ENCODE data around the gene ROR2. TPM values are rescaled to one million over a fixed set of nuclear protein-coding genes. Genes with fewer than 3 reads are reported as not detected.

Gene ROR2
- total and polyA plus RNA-seq, 2 experiments from 2014 or later: 7.1 to 12.9 TPM

DNA sequence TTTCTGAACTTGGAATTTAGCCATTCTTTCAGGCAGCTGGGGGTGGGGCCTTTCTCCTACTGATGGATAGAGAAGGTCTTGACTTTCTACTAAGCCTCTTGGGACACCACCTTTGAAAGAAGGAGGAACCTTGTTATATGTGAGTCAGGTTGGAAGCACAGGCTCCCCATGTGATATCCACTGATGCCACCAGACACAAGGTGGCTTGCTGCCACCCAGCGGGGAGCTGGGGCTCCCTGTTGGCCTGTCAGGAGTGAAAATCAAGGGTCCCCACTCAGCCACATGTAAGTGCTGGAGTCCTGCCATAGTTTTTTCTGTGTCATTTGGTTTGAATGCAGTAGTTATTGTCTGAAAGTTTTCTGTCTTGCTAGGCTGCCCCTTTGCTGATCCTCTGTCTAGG, 274.0 kb downstream of the ROR2 start:
- H2AFZ ChIP-seq: no peak overlapping the region
- no peaks in the 10 kb centered on the region for H3K27me3 ChIP-seq (replicated peaks; ENCODE audit: insufficient read depth)
- peaks cover 9% of the 10 kb centered on the region for H3K4me1 ChIP-seq (ENCODE audit: insufficient read depth)
- peak; percentile 72 for DNase-seq
- no peaks in the 10 kb centered on the region for H3K9me2 ChIP-seq (ENCODE audit: insufficient read depth)
- no peak overlapping the region for H3K27ac ChIP-seq
- H3K9ac ChIP-seq: no peak overlapping the region
- H4K20me1 ChIP-seq (ENCODE audit: insufficient read depth): no peaks in the 10 kb centered on the region
- H3K4me3 ChIP-seq: no peak overlapping the region
- H3K4me2 ChIP-seq (ENCODE audit: unreplicated experiment): no peak overlapping the region
- WGBS, 2 experiments (ENCODE audit: low coverage in 1 of 2, low lambda C conversion rate in 2 of 2, missing lambda C conversion rate in 2 of 2): 0 to 6% methylated on average over 1 of the region's 1 CpG
- H3F3A ChIP-seq (ENCODE audit: insufficient read depth): no peaks in the 10 kb centered on the region
- no peaks in the 10 kb centered on the region for H3K36me3 ChIP-seq (ENCODE audit: low read depth)
- in situ Hi-C loops (cut with MboI): loop anchor here (10.0 kb wide), 1 partner anchor 761 kb away; no protein-coding TSS in a partner anchor
- TF ChIP-seq EZH2phosphoT487 (IDR thresholded peaks at IDR 0.05; ENCODE audit: insufficient read depth, low read depth): no peak
- no peak for TF ChIP-seq EZH2 (IDR thresholded peaks at IDR 0.05; ENCODE audit: insufficient read depth, poor library complexity, severe bottlenecking)
- H3K79me2 ChIP-seq (ENCODE audit: insufficient read depth): no peaks in the 10 kb centered on the region
- no peaks in the 10 kb centered on the region for H3K9me3 ChIP-seq (ENCODE audit: low read depth)

DNA sequence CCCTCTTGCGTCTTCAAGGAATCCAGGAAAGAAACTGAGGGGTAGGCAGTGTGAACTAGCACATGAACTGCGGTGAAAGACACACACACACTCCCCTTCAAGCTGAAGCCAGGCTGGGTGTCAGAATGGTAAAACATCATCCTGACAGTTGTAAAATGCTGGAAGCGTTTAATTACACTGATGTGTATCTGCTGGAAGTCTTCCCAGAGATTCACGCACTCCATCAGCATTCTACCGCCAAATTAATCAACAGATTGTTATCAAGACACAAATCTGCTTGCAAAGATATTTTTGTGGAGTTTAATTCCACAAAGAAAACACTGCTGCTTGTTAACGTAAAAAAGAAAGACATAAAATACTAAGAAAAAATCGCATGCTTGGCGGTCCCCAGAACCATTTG, 285.4 kb downstream of the ROR2 start:
- Histone ChIP-seq H3F3A (ENCODE audit: insufficient read depth) (no peaks in the 10 kb centered on the region), H3K27me3 (replicated peaks; ENCODE audit: insufficient read depth) (no peaks in the 10 kb centered on the region), H3K79me2 (ENCODE audit: insufficient read depth) (no peaks in the 10 kb centered on the region), H3K4me3 (no peak overlapping the region), H4K20me1 (ENCODE audit: insufficient read depth) (no peaks in the 10 kb centered on the region), H3K9ac (no peak overlapping the region), H3K4me1 (ENCODE audit: insufficient read depth) (no peaks in the 10 kb centered on the region), H3K36me3 (ENCODE audit: low read depth) (no peaks in the 10 kb centered on the region), H2AFZ (no peak overlapping the region), H3K9me3 (ENCODE audit: low read depth) (no peaks in the 10 kb centered on the region), H3K27ac (no peak overlapping the region), H3K9me2 (ENCODE audit: insufficient read depth) (no peaks in the 10 kb centered on the region), H3K4me2 (ENCODE audit: unreplicated experiment) (no peak overlapping the region)
- in situ Hi-C loops (cut with MboI): no loop called here
- TF ChIP-seq EZH2 (IDR thresholded peaks at IDR 0.05; ENCODE audit: insufficient read depth, poor library complexity, severe bottlenecking): no peak
- TF ChIP-seq EZH2phosphoT487 (IDR thresholded peaks at IDR 0.05; ENCODE audit: insufficient read depth, low read depth): no peak
- WGBS, 2 experiments (ENCODE audit: low coverage in 1 of 2, low lambda C conversion rate in 2 of 2, missing lambda C conversion rate in 2 of 2): 71 to 79% methylated on average over 8 of the region's 8 CpGs
- no peak for DNase-seq

DNA sequence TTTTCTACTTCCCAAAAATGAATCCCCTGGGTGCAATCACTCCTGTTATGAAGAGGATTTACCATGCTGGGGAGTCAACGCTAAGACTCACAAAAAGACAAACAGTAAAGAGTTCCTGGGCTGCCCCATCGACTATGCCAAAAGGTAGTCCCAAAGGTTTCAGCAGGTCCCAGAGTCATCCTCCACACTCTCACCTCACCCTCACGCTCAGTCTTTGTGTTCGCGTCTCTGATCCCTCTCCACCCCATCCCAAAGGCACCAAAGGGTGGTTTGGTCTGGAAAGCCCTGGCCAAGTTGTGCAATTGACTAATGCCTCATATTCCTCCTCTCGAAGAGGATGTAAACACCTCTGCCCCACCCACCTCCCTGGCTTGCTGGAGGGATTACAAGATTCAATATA, 286.2 kb downstream of the ROR2 start:
- in situ Hi-C loops (cut with MboI): no loop called here
- no peaks in the 10 kb centered on the region for H3K36me3 ChIP-seq (ENCODE audit: low read depth)
- H3K4me2 ChIP-seq (ENCODE audit: unreplicated experiment): no peak overlapping the region
- H3F3A ChIP-seq (ENCODE audit: insufficient read depth): no peaks in the 10 kb centered on the region
- H3K4me1 ChIP-seq (ENCODE audit: insufficient read depth): no peaks in the 10 kb centered on the region
- no peak for DNase-seq
- H3K9me2 ChIP-seq (ENCODE audit: insufficient read depth): no peaks in the 10 kb centered on the region
- WGBS, 2 experiments (ENCODE audit: low coverage in 1 of 2, low lambda C conversion rate in 2 of 2, missing lambda C conversion rate in 2 of 2): 69 to 72% methylated on average over 6 of the region's 6 CpGs
- H3K79me2 ChIP-seq (ENCODE audit: insufficient read depth): no peaks in the 10 kb centered on the region
- H4K20me1 ChIP-seq (ENCODE audit: insufficient read depth): no peaks in the 10 kb centered on the region
- no peaks in the 10 kb centered on the region for H3K27me3 ChIP-seq (replicated peaks; ENCODE audit: insufficient read depth)
- H3K9ac ChIP-seq: no peak overlapping the region
- H3K4me3 ChIP-seq: no peak overlapping the region
- no peak for TF ChIP-seq EZH2 (IDR thresholded peaks at IDR 0.05; ENCODE audit: insufficient read depth, poor library complexity, severe bottlenecking)
- no peak for TF ChIP-seq EZH2phosphoT487 (IDR thresholded peaks at IDR 0.05; ENCODE audit: insufficient read depth, low read depth)
- no peaks in the 10 kb centered on the region for H3K9me3 ChIP-seq (ENCODE audit: low read depth)
- H3K27ac ChIP-seq: no peak overlapping the region
- no peak overlapping the region for H2AFZ ChIP-seq

DNA sequence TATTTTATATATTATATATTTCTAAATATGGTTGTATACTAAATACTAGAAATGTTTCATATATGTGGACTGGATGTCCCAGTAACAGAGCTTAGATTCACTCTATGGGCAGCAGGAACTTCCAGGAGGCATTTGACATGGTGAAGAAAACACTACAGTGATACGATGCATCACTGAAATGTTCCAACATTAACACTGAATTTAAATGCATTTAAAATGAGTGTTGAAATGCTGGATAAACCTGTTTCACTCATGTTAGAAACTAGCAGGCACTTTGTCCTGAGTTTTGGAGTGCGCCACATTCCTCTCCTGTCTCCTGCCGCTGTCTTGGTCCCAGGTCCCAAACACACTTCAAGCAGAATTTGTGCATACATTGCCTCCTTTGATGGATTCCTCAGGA, 288.6 kb downstream of the ROR2 start:
- Histone ChIP-seq H2AFZ (no peak overlapping the region), H3K9me2 (ENCODE audit: insufficient read depth) (no peaks in the 10 kb centered on the region), H3K27ac (no peak overlapping the region), H3K27me3 (replicated peaks; ENCODE audit: insufficient read depth) (no peaks in the 10 kb centered on the region), H3K79me2 (ENCODE audit: insufficient read depth) (no peaks in the 10 kb centered on the region), H3F3A (ENCODE audit: insufficient read depth) (no peaks in the 10 kb centered on the region), H4K20me1 (ENCODE audit: insufficient read depth) (no peaks in the 10 kb centered on the region), H3K4me3 (no peak overlapping the region), H3K9ac (no peak overlapping the region), H3K4me1 (ENCODE audit: insufficient read depth) (no peaks in the 10 kb centered on the region), H3K9me3 (ENCODE audit: low read depth) (no peaks in the 10 kb centered on the region), H3K4me2 (ENCODE audit: unreplicated experiment) (no peak overlapping the region), H3K36me3 (ENCODE audit: low read depth) (no peaks in the 10 kb centered on the region)
- TF ChIP-seq EZH2 (IDR thresholded peaks at IDR 0.05; ENCODE audit: insufficient read depth, poor library complexity, severe bottlenecking) (no peak), EZH2phosphoT487 (IDR thresholded peaks at IDR 0.05; ENCODE audit: insufficient read depth, low read depth) (no peak)
- 93 to 97% methylated on average over 3 of the region's 3 CpGs for WGBS, 2 experiments (ENCODE audit: low coverage in 1 of 2, low lambda C conversion rate in 2 of 2, missing lambda C conversion rate in 2 of 2)
- in situ Hi-C loops (cut with MboI): no loop called here
- no peak for DNase-seq

DNA sequence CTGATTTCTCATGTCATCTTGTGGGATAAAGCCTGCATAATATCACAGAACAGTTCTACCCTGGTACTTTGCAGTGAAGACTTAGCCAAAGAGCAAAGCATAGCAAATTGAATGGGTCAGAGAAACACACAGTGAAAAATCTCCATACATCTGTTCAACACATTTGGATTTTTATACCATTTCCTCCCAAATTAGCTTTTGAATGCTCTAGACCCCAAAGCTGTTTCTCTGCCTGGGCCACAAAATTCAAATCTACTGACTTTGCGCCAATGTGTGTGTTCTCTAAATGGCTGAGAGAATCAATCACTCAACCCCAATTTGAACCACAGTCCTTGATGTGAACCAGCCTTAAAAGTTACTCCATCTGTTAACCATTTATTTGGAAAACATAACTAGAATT, 289.5 kb downstream of the ROR2 start:
- in situ Hi-C loops (cut with MboI): no loop called here
- H3K4me2 ChIP-seq (ENCODE audit: unreplicated experiment): no peak overlapping the region
- TF ChIP-seq EZH2phosphoT487 (IDR thresholded peaks at IDR 0.05; ENCODE audit: insufficient read depth, low read depth) (no peak), EZH2 (IDR thresholded peaks at IDR 0.05; ENCODE audit: insufficient read depth, poor library complexity, severe bottlenecking) (no peak)
- no peaks in the 10 kb centered on the region for H3K9me2 ChIP-seq (ENCODE audit: insufficient read depth)
- H2AFZ ChIP-seq: no peak overlapping the region
- 94 to 100% methylated on average over 1 of the region's 1 CpG for WGBS, 2 experiments (ENCODE audit: low coverage in 1 of 2, low lambda C conversion rate in 2 of 2, missing lambda C conversion rate in 2 of 2)
- no peak overlapping the region for H3K4me3 ChIP-seq
- H3K27me3 ChIP-seq (replicated peaks; ENCODE audit: insufficient read depth): no peaks in the 10 kb centered on the region
- no peak overlapping the region for H3K27ac ChIP-seq
- DNase-seq: no peak
- H4K20me1 ChIP-seq (ENCODE audit: insufficient read depth): no peaks in the 10 kb centered on the region
- H3F3A ChIP-seq (ENCODE audit: insufficient read depth): no peaks in the 10 kb centered on the region
- H3K9me3 ChIP-seq (ENCODE audit: low read depth): no peaks in the 10 kb centered on the region
- H3K79me2 ChIP-seq (ENCODE audit: insufficient read depth): no peaks in the 10 kb centered on the region
- no peaks in the 10 kb centered on the region for H3K36me3 ChIP-seq (ENCODE audit: low read depth)
- no peaks in the 10 kb centered on the region for H3K4me1 ChIP-seq (ENCODE audit: insufficient read depth)
- H3K9ac ChIP-seq: no peak overlapping the region

All from GM23248 (cell line).